Neural cell (in vitro differentiated cells): ENCODE measurements around the gene ZNF513. TPM values are rescaled to one million over a fixed set of nuclear protein-coding genes. Genes with fewer than 3 reads are reported as not detected.

ENCODE experiments used
- H2AFZ ChIP-seq: fragments of 200-600, 300-800 bp; sonication (generic), shearing (Covaris generic); 2 replicates; pipeline ENCODE4 v1.6.0; 2014; ENCODE audit warnings: low read depth, mild to moderate bottlenecking, antibody characterized with exemption, low read length, moderate library complexity
- H3F3A ChIP-seq: fragments of 200-600 bp; shearing (Covaris generic); 2 replicates; pipeline ENCODE4 v1.6.1; 2016; ENCODE audit warnings: mild to moderate bottlenecking, moderate library complexity, mixed read lengths, antibody characterized with exemption, low read length; ENCODE audit not compliant: insufficient read depth, poor library complexity, severe bottlenecking
- H3K27ac ChIP-seq: fragments of 200-600, 300-800 bp; sonication (generic), shearing (Covaris generic); 2 replicates; pipeline ENCODE4 v1.5.1; 2014; ENCODE audit warnings: mild to moderate bottlenecking, low read length, moderate library complexity
- H3K27me3 ChIP-seq: fragments of 300-800, 200-600 bp; sonication (generic), shearing (Covaris generic); 2 replicates; pipeline ENCODE4 v1.6.0; 2014; ENCODE audit warnings: mild to moderate bottlenecking, low read depth, low read length, moderate library complexity; ENCODE audit not compliant: insufficient read depth
- H3K36me3 ChIP-seq: fragments of 300-800, 200-600 bp; sonication (generic), shearing (Covaris generic); 2 replicates; pipeline ENCODE4 v1.5.1; 2014; ENCODE audit warnings: mild to moderate bottlenecking, antibody characterized with exemption, low read length, moderate library complexity; ENCODE audit not compliant: insufficient read depth
- H3K4me2 ChIP-seq: fragments of 300-800, 200-600 bp; sonication (generic), shearing (Covaris generic); 2 replicates; pipeline ENCODE4 v1.6.0; 2014; ENCODE audit warnings: mild to moderate bottlenecking, low read length
- H3K4me3 ChIP-seq: fragments of 300-800, 200-600 bp; sonication (generic), shearing (Covaris generic); 2 replicates; pipeline ENCODE4 v1.5.1; 2014; ENCODE audit warnings: mild to moderate bottlenecking, low read length, moderate library complexity
- H3K79me2 ChIP-seq: fragments of 200-600 bp; shearing (Covaris generic); replicated peaks from 2 replicates; pipeline ENCODE4 v1.6.0; 2014; ENCODE audit warnings: mild to moderate bottlenecking, low read length, moderate library complexity; ENCODE audit not compliant: insufficient read depth
- H3K9ac ChIP-seq: fragments of 300-800, 200-600 bp; sonication (generic), shearing (Covaris generic); 2 replicates; pipeline ENCODE4 v1.6.1; 2016; ENCODE audit warnings: mild to moderate bottlenecking, low read length, mixed read lengths
- H3K9me2 ChIP-seq: fragments of 200-600 bp; shearing (Covaris generic); 2 replicates; pipeline ENCODE4 v1.6.1; 2016; ENCODE audit warnings: mild to moderate bottlenecking, low read length, mixed read lengths; ENCODE audit not compliant: insufficient read depth
- H3K9me3 ChIP-seq: fragments of 200-600, 300-800 bp; sonication (generic), shearing (Covaris generic); 2 replicates; pipeline ENCODE4 v1.6.1; 2016; ENCODE audit warnings: mild to moderate bottlenecking, mixed run types, low read length, moderate library complexity, mixed read lengths
- H4K20me1 ChIP-seq: fragments of 200-600 bp; shearing (Covaris generic); 2 replicates; pipeline ENCODE4 v1.6.1; 2016; ENCODE audit warnings: mild to moderate bottlenecking, mixed run types; ENCODE audit not compliant: insufficient read depth
- CTCF ChIP-seq: fragments of 450-650 bp; IDR thresholded peaks from 2 replicates; pipeline ENCODE4 v1.5.1; 2014; ENCODE audit warnings: antibody characterized with exemption, mild to moderate bottlenecking, moderate library complexity; ENCODE audit not compliant: poor library complexity, severe bottlenecking
- EP300 ChIP-seq: fragments of 450-650 bp; conservative IDR thresholded peaks from 2 replicates; pipeline ENCODE4 v1.6.1; 2014; ENCODE audit warnings: antibody characterized with exemption, mild to moderate bottlenecking, moderate library complexity; ENCODE audit not compliant: poor library complexity, severe bottlenecking
- EZH2 ChIP-seq: fragments of 200-600, 300-800 bp; shearing (Covaris generic), sonication (generic); IDR thresholded peaks from 2 replicates; pipeline ENCODE4 v1.6.1; 2014; ENCODE audit warnings: antibody characterized with exemption, low read length, borderline replicate concordance, mild to moderate bottlenecking; ENCODE audit not compliant: insufficient read depth, poor library complexity, severe bottlenecking
- MXI1 ChIP-seq: fragments of 450-650 bp; conservative IDR thresholded peaks from 2 replicates; pipeline ENCODE4 v1.6.1; 2014; ENCODE audit warnings: antibody characterized with exemption, mild to moderate bottlenecking; ENCODE audit not compliant: poor library complexity, severe bottlenecking
- POLR2AphosphoS5 ChIP-seq: IDR thresholded peaks from 2 replicates; pipeline ENCODE4 v1.6.1; 2012
- RAD21 ChIP-seq: fragments of 450-650 bp; conservative IDR thresholded peaks from 2 replicates; pipeline ENCODE4 v1.6.1; 2014; ENCODE audit warnings: antibody characterized with exemption, mild to moderate bottlenecking, moderate library complexity
- REST ChIP-seq: IDR thresholded peaks from 2 replicates; pipeline ENCODE4 v1.6.1; 2012; ENCODE audit warnings: borderline replicate concordance
- SMC3 ChIP-seq: fragments of 450-650 bp; conservative IDR thresholded peaks from 2 replicates; pipeline ENCODE4 v1.6.1; 2014; ENCODE audit warnings: antibody characterized with exemption, mild to moderate bottlenecking, moderate library complexity; ENCODE audit not compliant: poor library complexity
- TAF1 ChIP-seq: IDR thresholded peaks from 2 replicates; pipeline ENCODE4 v1.6.1; 2012; ENCODE audit warnings: low read depth
- polyA plus RNA-seq: library from polyadenylated mRNA; depleted of rRNA; stranded (reverse); fragments of >200 nt; gene quantifications from 2 replicates; pipeline ENCODE4 v1.2.3, GENCODE V29; 2014

ZNF513 gene
- polyA plus RNA-seq, 1 donor from 2014 or later: 40.5 TPM

GRCh38 chr2:27408601-27409320 lies 28.2 kb upstream of the ZNF513 start:
- Histone ChIP-seq H3K9ac (peak overlapping the region; percentile 82), H3K9me3 (no peaks in the 10 kb centered on the region), H3K27ac (peak overlapping the region; percentile 83), H3K79me2 (peaks cover 44% of the 10 kb centered on the region), H3K9me2 (no peaks in the 10 kb centered on the region), H3K4me3 (peak overlapping the region; percentile 90), H2AFZ (peak overlapping the region; percentile 78), H3K4me2 (peak overlapping the region; percentile 97), H3F3A (no peaks in the 10 kb centered on the region), H3K27me3 (no peaks in the 10 kb centered on the region), H4K20me1 (no peaks in the 10 kb centered on the region), H3K36me3 (no peaks in the 10 kb centered on the region)
- TF ChIP-seq EZH2 (no peak), MXI1 (no peak), POLR2AphosphoS5 (no peak)

GRCh38 chr2:27407798-27408491 lies 27.4 kb upstream of the ZNF513 start:
- Histone ChIP-seq H3K27me3 (no peaks in the 10 kb centered on the region), H3F3A (no peaks in the 10 kb centered on the region), H3K36me3 (no peaks in the 10 kb centered on the region), H3K9ac (peak overlapping the region; percentile 82), H3K9me2 (no peaks in the 10 kb centered on the region), H4K20me1 (no peaks in the 10 kb centered on the region), H3K27ac (peak overlapping the region; percentile 83), H3K79me2 (peaks cover 50% of the 10 kb centered on the region), H2AFZ (no peak overlapping the region), H3K4me3 (peak overlapping the region; percentile 90), H3K9me3 (no peaks in the 10 kb centered on the region), H3K4me2 (peak overlapping the region; percentile 97)
- TF ChIP-seq TAF1 (no peak), CTCF (peak; percentile 75), EP300 (no peak), RAD21 (peak; percentile 64), SMC3 (peak; percentile 79), REST (no peak), POLR2AphosphoS5 (no peak)
